GM12891 (cell line): ENCODE results near the gene WDR76.

Experiments
- POLR2A ChIP-seq: IDR thresholded peaks from 2 replicates; pipeline ENCODE4 v1.6.1; 2011; ENCODE audit warnings: low read depth, low read length, control low read depth
- POLR2AphosphoS5 ChIP-seq: IDR thresholded peaks from 2 replicates; pipeline ENCODE4 v1.6.1; 2011; ENCODE audit warnings: low read depth, low read length, control low read depth
- TAF1 ChIP-seq: IDR thresholded peaks from 2 replicates; pipeline ENCODE4 v1.6.1; 2011; ENCODE audit warnings: low read depth, low read length, control low read depth

DNA sequence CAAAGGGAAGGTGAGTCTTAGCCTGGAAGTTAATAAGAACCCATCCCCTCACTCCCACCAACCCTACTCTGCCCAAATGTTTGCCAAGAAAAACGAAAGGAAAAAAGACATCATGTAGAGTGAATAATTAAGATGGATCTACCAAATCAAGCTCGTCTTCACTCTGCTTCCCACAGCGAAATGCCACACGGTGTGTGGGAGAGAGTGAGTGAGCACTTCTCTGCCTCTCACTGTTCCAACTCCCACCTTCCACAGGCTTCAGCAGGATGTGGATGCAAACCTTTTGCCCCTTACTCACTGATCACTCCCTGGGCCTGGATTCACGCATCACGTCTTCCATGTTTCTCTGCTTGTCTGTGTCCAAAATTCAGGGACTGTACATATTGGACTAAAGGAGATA lies 85.4 kb downstream of the WDR76 start:
- no peak for TF ChIP-seq POLR2A
- no peak for TF ChIP-seq POLR2AphosphoS5
- no peak for TF ChIP-seq TAF1
